ENCODE measurements around the gene KCNAB3. TPM values are rescaled to one million over a fixed set of nuclear protein-coding genes. Genes with fewer than 3 reads are reported as not detected.

Gene KCNAB3
- total RNA-seq, 2 donors from 2014 or later = 1.2 to 4.5 TPM

GRCh38 chr17:7932483-7932891 is 2.8 kb upstream of the KCNAB3 start:
- Histone ChIP-seq H3K27me3 (replicated peaks; ENCODE audit: insufficient read depth) (no peaks in the 10 kb centered on the region), H3K36me3 (no peaks in the 10 kb centered on the region), H3K9me3 (no peaks in the 10 kb centered on the region), H3K4me3 (peak overlapping the region; percentile 64 to 72), H3K27ac (peak overlapping the region; percentile 71 to 81), H3K4me1 (replicated peaks) (no peaks in the 10 kb centered on the region)
- intact Hi-C loops (cut with DNase I) = no loop called here
- TF ChIP-seq POLR2AphosphoS5 (IDR thresholded peaks at IDR 0.05) (no peak), POLR2A (IDR thresholded peaks at IDR 0.05) (no peak), CTCF (IDR thresholded peaks at IDR 0.05) (no peak)
- under 1% methylated on average over 17 of the region's 17 CpGs for WGBS
- DNase-seq (ENCODE audit: low spot score) = no peak

- peak; percentile 99 for DNase-seq (ENCODE audit: low spot score)
- intact Hi-C loops (cut with DNase I) = no loop called here
- Histone ChIP-seq H3K4me3 (peak within 1 kb of the TSS; percentile 64 to 72), H3K27ac (peak within 1 kb of the TSS; percentile 71 to 81), H3K9me3 (no peaks in the 10 kb centered on the region), H3K36me3 (no peaks in the 10 kb centered on the region), H3K4me1 (replicated peaks) (no peaks in the 10 kb centered on the region), H3K27me3 (replicated peaks; ENCODE audit: insufficient read depth) (no peaks in the 10 kb centered on the region)
- TF ChIP-seq POLR2AphosphoS5 (IDR thresholded peaks at IDR 0.05) (peak; percentile 99), POLR2A (IDR thresholded peaks at IDR 0.05) (peak; percentile 79), CTCF (IDR thresholded peaks at IDR 0.05) (peak in 1 of 4 experiments; percentile 17)
- WGBS = under 1% methylated on average over 37 of the region's 55 CpGs
These were observed 2.2 kb upstream of the KCNAB3 start, which contains the start of the genes CNTROB and TRAPPC1 for GRCh38 chr17:7931709-7932482. Gene CNTROB (plus strand): TSS chr17:7932206. CDS start chr17:7933080, 874 bp downstream. Gene TRAPPC1 (minus strand): TSS chr17:7931946. CDS start chr17:7931829, 117 bp downstream.

GRCh38 chr17:7930841-7931631 is 1.4 kb upstream of the KCNAB3 start:
- intact Hi-C loops (cut with DNase I) = no loop called here
- Histone ChIP-seq H3K27ac (peak overlapping the region; percentile 71 to 81), H3K4me3 (peak overlapping the region; percentile 64 to 72), H3K9me3 (no peaks in the 10 kb centered on the region), H3K27me3 (replicated peaks; ENCODE audit: insufficient read depth) (no peaks in the 10 kb centered on the region), H3K36me3 (no peaks in the 10 kb centered on the region), H3K4me1 (replicated peaks) (no peaks in the 10 kb centered on the region)
- no peak for TF ChIP-seq POLR2A (IDR thresholded peaks at IDR 0.05)
- TF ChIP-seq POLR2AphosphoS5 (IDR thresholded peaks at IDR 0.05) = no peak
- no peak for TF ChIP-seq CTCF (IDR thresholded peaks at IDR 0.05)
- WGBS = 42% methylated on average over 20 of the region's 20 CpGs
- no peak for DNase-seq (ENCODE audit: low spot score)

GRCh38 chr17:7927596-7927995 is 2.1 kb downstream of the KCNAB3 start:
- H3K27ac ChIP-seq = no peak overlapping the region
- TF ChIP-seq POLR2AphosphoS5 (IDR thresholded peaks at IDR 0.05) (no peak), CTCF (IDR thresholded peaks at IDR 0.05) (no peak), POLR2A (IDR thresholded peaks at IDR 0.05) (no peak)
- WGBS = 86% methylated on average over 3 of the region's 3 CpGs
- H3K4me3 ChIP-seq = no peak overlapping the region
- H3K36me3 ChIP-seq = no peaks in the 10 kb centered on the region
- intact Hi-C loops (cut with DNase I) = no loop called here
- H3K27me3 ChIP-seq (replicated peaks; ENCODE audit: insufficient read depth) = no peaks in the 10 kb centered on the region
- no peaks in the 10 kb centered on the region for H3K9me3 ChIP-seq
- H3K4me1 ChIP-seq (replicated peaks) = no peaks in the 10 kb centered on the region
- DNase-seq (ENCODE audit: low spot score) = no peak
